Transverse colon (tissue), 4 donors: ENCODE data around the gene UTS2R.
A peak's percentile ranks its signal among the peaks of the same experiment; 100 is the strongest.

Source experiments
- EP300 ChIP-seq: sonication (generic); formaldehyde crosslinking; IDR thresholded peaks from one replicate; pipeline ENCODE4 v1.6.1; 2017; ENCODE audit warnings: antibody characterized with exemption, low read depth
- POLR2A ChIP-seq: fragments of 450-650 bp; IDR thresholded peaks from one replicate; pipeline ENCODE4 v1.6.1; 2016; ENCODE audit warnings: antibody characterized with exemption, mild to moderate bottlenecking, moderate library complexity
- POLR2AphosphoS5 ChIP-seq, 3 donors: sonication (generic); formaldehyde crosslinking; IDR thresholded peaks; one replicate each; pipeline ENCODE4 v1.6.1; 2016; ENCODE audit warnings: antibody characterized with exemption in 3 of 3
- TF ChIP-seq, protein P1 (sequence below), 5 experiments: fragments of 200-600 bp in 3 of 5; fragments of 450-650 bp in 2 of 5; sonication (generic) in 3 of 5; IDR thresholded peaks; 1 replicate in 2 of 5; 2 replicates in 3 of 5; pipeline ENCODE4 v1.5.1; 2016 to 2017; ENCODE audit warnings: antibody characterized with exemption in 5 of 5, inconsistent platforms in 3 of 5, mild to moderate bottlenecking in 2 of 5, moderate library complexity in 1 of 5

DNA sequence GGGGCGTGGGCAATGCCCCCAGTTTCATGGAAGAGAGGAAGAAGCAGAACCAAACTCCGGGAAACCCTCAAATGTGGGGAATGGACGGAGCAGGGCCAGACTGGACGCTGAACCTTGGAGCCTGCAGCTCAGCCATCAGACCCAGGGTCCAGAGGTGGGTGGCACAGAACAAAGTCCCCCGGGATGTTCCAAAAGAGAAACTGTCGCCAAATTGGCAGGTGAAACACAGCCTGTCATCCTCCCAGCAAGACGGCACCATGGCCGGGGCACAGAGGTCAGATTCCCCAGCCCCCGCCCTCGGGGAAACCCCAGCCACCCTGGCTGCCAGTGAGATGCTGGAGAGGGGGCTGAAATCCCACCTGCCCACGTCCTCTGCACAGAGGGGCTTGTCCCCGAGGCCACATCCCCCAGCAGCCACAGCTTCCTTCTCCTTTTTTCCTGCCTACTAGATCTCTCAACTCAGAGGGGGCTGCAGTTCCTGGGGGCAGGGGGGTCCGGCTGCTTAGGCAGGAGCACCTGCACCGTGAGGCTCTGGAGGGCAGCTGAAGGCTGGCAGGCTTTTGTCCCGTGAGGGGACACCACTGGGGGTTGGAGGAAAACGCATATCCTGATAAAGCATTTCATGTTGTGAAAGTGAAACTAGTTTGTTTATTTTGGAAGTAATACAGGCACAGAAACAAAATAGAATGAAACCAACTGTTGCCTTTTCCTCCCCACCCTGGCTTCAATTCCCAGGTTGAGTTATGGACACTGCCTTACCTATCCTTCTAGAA, 36.8 kb upstream of the UTS2R start:
- peak in 1 of 3 donors; percentile 15 for TF ChIP-seq POLR2AphosphoS5 (IDR thresholded peaks at IDR 0.05)
- TF ChIP-seq POLR2A = peak; percentile 36
- TF ChIP-seq, protein P1, sequence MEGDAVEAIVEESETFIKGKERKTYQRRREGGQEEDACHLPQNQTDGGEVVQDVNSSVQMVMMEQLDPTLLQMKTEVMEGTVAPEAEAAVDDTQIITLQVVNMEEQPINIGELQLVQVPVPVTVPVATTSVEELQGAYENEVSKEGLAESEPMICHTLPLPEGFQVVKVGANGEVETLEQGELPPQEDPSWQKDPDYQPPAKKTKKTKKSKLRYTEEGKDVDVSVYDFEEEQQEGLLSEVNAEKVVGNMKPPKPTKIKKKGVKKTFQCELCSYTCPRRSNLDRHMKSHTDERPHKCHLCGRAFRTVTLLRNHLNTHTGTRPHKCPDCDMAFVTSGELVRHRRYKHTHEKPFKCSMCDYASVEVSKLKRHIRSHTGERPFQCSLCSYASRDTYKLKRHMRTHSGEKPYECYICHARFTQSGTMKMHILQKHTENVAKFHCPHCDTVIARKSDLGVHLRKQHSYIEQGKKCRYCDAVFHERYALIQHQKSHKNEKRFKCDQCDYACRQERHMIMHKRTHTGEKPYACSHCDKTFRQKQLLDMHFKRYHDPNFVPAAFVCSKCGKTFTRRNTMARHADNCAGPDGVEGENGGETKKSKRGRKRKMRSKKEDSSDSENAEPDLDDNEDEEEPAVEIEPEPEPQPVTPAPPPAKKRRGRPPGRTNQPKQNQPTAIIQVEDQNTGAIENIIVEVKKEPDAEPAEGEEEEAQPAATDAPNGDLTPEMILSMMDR (IDR thresholded peaks at IDR 0.05) = no peak
- TF ChIP-seq EP300 = no peak
